SW480 (cell line): ENCODE results near the gene P2RY12.

Experiments used
- DNase-seq: peaks from one replicate; pipeline ENCODE4 v3.0.0-alpha.2; 2016; ENCODE audit warnings: low spot score

Gene P2RY12

GRCh38 chr3:151346292-151346691 lies 38.3 kb downstream of the P2RY12 start:
- DNase-seq = no peak

DNA sequence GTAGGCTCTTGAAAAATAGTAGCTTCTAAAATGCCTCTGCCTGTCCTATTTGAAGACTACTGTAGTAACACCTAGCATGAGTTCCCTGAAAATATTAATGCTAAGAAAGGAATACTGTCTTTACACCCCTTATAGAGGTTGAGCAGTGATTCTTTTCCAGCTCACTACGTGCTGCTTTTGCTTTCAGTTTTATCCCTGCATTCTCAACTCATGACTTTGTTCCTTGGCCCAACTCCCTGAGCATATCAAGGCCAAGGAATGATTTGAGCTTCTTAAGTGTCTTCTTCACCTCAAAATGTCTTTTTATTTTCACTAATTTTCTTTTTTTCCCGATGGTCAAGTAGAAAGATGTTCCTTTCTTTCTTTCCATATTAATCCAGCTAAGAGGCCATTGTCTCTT lies 38.7 kb downstream of the P2RY12 start:
- no peak for DNase-seq

DNA sequence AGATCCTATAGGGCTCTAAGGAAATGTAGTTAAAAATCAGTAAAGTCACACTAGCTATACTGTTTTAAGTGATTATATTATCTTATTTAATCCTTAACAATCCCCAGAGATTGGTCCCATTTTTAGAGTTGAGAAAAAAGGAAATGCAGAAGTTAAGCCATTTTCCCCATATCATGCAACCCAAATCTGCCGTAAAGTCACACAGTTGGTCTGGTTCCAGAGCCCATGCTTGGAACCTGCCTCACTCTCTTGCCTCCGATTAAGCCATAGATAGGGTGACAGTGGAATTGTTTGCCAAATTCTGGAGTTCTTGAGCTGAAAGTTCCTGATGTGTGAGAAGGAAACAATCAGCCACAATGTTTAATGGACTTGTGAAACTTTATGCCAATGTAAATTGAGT lies 52.9 kb downstream of the P2RY12 start:
- no peak for DNase-seq

DNA sequence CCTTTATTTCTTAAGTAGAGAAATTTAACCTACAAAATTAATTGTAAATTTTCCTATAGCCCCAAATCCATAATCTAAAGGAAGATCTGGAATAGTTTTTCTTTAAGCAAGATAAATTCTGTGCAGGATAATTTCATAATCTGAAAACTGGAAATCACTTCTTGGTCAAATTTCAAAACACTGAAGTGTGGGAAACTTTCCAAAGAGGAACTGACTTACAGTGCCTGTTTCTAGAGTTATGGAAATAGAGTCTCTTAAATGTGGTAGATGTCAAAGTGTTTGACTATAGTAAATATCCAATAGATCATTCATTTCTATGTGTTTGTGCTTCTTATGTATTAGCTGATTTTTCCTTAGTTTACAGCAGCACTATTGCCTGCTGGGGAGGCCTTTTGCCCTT lies 53.7 kb downstream of the P2RY12 start:
- DNase-seq = no peak

GRCh38 chr3:151330379-151330778 lies 54.2 kb downstream of the P2RY12 start:
- DNase-seq = no peak

DNA sequence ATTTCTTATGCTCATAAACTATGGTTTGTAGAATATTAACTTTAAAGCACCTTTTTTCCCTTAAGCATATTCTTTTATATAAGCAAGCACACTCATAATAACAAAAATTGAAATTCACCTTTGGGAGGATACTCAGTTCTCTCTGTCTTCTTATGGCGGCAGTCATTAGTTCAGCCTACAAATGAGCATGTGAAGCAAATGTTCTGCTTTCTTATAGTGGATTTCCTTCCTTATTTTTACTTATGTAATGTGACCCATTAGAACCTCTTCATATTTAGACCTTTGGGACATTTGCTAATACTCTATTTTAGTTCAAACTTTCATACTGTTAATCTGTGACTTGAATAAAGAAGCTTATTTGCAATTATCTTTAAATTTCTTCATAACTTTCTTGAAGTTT lies 55.2 kb downstream of the P2RY12 start, which contains the start of gene P2RY13:
Gene P2RY13 (minus strand): TSS at position 187 of the 400 bp plus-strand sequence. CDS start 21 bp downstream, at position 166.
- no peak for DNase-seq

- peak; percentile 48 for DNase-seq
Observed at GRCh38 chr3:151328298-151328995, 56.1 kb downstream of the P2RY12 start.

DNA sequence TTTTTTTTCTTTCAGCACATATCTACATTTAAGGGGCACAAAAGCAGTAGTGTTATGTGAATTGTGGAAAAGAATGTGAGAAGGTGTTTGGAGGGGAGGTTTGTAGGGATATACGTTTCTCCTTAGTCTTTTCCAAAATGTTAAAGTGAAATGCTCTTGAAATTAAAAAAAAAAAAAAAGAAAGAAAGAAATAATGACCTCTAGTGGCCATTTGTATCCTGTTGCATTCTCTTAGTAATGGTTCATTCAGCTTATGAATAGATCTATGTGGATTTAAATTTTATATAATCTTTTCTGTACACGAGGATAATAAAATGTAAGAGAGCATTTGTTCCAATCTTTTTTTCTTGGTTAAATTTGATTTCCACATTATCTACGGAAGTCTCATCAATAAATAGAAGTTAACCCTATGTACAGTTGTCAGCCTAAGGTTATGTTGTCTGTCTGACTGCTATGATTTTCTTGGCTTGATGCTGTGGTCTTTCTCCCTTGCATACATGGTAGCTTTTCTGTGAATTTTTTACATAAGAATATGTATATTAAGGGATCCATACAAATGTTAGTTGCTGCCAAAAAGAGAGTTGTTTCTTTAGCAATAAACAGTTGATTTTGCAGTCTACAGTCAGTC lies 56.9 kb downstream of the P2RY12 start:
- peak; percentile 31 for DNase-seq

GRCh38 chr3:151322511-151322910 lies 62.0 kb downstream of the P2RY12 start:
- no peak for DNase-seq

GRCh38 chr3:151321526-151321925 lies 63.0 kb downstream of the P2RY12 start:
- DNase-seq = no peak

DNA sequence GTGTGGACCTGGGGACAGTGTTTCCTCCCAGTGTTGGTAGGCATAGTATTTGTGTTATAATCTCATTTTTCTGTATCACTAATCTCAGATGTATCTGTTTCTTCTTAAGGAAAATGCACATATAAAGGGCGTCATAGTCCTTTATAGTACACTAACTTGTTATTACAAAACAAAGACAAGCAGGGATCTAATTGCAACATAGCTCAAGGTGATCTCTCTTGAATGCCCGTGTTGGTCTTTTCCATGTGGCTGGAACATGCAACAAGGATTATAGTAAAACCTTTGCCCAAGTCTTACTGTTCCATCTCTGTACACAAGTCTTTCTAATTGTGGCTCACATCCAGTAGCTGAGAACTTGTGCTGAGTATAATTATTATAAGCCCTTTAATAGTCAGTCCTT lies 64.4 kb downstream of the P2RY12 start:
- DNase-seq = no peak

GRCh38 chr3:151319628-151320027 lies 64.9 kb downstream of the P2RY12 start:
- no peak for DNase-seq

DNA sequence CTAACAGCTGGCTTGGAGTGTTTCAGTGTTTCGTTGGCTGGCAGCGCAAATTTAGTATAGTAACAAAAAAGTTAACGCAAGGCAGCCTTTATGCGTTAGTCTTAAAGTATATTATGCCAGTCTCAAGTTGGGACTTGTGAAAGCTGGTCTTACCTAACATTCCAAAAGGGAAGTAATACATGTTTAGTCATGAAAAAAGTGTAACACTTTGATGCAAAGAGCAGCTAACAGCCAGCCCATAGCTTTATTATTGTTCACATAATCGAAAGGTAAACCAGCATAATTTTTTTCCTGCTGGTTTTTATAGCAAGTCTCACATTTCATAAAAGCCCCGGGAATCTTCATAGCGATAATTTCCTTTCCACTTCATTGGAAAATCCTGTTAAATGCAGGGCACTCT lies 65.6 kb downstream of the P2RY12 start:
- DNase-seq = no peak

DNA sequence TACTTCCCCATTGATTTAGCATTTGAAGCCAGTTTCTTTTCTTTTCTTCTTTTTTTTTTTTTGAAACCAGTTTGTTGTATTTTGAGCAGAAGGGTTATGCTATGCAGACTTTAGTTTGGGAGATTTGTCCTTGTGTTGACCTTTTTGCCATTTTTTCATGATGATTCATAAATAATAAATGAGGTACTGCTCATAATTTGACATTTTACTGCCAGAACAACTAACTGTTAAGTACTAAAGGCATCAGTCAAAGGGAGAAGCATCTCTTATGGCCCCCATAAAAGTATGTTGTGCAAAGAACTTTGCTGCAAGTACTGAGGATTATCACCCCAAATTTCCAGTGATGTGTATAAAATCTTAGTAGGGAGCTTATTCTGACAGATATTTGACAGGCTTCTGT lies 66.2 kb downstream of the P2RY12 start:
- DNase-seq = no peak

- no peak for DNase-seq
Observed at GRCh38 chr3:151316267-151316991, 68.1 kb downstream of the P2RY12 start, which contains the start of gene GPR87. Gene GPR87, minus strand, starts transcription at chr3:151316820. Its CDS starts 16,720 bp downstream, at chr3:151300100.

- DNase-seq = no peak
Observed at GRCh38 chr3:151315846-151316245, 68.7 kb downstream of the P2RY12 start.

DNA sequence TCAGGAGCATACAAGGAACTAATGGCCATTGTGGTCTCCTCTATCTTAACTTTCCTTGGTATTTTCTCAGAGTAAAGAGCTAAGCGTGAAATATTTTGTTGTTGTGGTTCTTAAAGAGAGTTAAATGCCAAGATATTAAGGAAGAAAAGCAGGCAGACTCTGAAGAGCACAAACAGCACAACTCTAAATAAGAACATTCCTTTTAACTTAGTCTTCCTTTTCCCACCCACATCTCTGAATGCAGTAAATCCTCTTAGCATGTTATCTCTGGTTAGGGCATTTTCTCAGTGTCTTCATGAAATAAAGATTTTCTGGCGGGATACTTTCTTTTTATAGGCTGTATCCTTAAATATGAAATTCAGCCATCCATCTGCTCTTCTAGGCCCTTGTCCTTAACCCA lies 69.4 kb downstream of the P2RY12 start:
- no peak for DNase-seq

GRCh38 chr3:151314593-151314992 lies 70.0 kb downstream of the P2RY12 start:
- DNase-seq = no peak

GRCh38 chr3:151314137-151314536 lies 70.4 kb downstream of the P2RY12 start:
- DNase-seq = no peak

DNA sequence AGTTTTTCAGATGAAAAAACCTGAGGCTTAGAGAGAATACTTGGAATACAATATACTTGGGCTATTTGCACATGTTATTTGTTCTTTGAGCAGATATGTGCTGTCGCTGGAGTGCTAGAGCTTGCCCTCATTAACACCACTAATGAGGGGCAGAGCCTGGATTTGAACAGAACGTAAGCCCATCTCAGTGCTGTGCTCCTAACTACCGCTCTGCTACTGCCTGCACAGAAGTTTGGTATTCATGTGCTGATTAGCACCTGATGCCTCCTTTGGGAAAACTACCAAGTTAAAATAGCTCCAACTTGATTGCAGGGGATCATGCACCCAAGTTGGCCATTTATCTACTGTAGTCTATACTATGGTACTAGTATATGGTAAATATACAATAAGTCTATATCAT lies 71.6 kb downstream of the P2RY12 start:
- no peak for DNase-seq

DNA sequence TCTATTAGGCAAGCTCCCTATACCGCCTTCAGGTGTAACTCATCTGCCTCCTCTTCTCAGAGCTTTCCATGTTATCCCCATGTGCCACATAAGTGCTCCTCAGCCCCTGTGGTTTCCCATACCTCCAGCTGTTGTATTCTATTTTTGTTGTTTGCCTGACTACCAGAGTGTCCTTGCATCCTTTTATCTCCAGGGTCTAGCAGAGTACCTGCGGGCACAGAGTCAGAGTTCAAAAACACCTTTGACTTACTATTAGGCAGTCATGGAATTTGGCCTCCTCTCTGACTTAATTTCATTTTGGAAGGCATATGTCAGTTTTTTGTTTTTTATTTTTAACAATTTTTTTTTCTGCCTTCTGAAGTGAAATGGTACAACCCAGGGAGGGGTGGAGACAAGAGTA lies 75.0 kb downstream of the P2RY12 start:
- DNase-seq = no peak

DNA sequence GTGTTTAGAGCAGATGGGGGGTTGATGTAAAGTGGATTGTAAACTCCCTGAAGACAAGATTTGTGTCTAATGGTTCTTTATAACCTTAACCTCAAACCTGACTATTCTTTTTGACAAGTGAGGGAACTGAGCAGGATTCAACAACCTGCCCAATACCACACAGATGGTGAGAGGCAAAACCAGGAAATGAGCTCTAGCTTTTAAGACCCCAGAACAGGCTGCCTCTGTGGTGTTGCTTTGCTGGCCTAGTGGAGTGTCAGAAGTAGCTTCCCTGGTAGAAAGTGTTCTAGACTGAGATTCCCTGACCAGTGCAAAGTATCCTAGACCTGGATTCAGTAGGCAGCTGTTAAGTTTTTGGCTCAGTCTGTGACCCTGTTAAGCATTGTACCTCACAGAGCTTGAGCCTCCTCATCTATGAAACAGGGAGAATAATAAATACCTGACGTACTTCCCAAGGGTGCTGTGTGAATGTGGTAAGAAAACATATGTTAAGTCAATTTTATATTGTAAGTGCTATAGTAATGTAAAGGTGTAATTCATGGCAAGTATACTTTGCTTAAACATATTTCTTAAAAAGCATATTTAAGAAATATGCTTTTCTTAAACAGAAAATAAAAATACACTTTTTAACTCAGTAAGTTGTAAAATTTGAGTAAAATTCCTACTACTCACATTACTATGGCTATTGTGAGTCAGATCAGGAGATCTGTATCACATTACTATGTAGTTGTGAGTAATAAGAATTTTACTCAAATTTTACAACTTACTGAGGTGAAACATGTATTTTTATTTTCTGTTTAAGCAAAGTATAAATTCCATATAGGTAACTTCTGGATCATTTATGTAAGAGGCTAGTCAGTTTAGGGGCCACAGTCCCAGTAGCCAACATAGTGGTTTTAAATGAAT lies 76.7 kb downstream of the P2RY12 start:
- DNase-seq = no peak
